LNCaP clone FGC (cell line): ENCODE results near the gene FBLN1.

ENCODE experiments used
- DNase-seq: peaks from one replicate; pipeline ENCODE4 v3.0.0-alpha.2; 2011; ENCODE audit warnings: low read depth
- H3K4me3 ChIP-seq: 2 replicates; pipeline ENCODE4 v1.5.1; 2011; ENCODE audit warnings: mild to moderate bottlenecking, low read depth, low read length, control low read depth
- CTCF ChIP-seq: IDR thresholded peaks from 2 replicates; pipeline ENCODE4 v1.5.1; 2012; ENCODE audit warnings: mild to moderate bottlenecking; ENCODE audit not compliant: control insufficient read depth, insufficient read depth; ENCODE audit errors: extremely low read depth

The FBLN1 gene

GRCh38 chr22:45483319-45483718 is 19.4 kb upstream of the FBLN1 start:
- H3K4me3 ChIP-seq, result no peak overlapping the region
- DNase-seq, result no peak
- no peak for TF ChIP-seq CTCF

- TF ChIP-seq CTCF, result no peak
- no peak overlapping the region for H3K4me3 ChIP-seq
- no peak for DNase-seq
Measured at GRCh38 chr22:45483918-45484499, 18.7 kb upstream of the FBLN1 start.

GRCh38 chr22:45484742-45485141 is 17.9 kb upstream of the FBLN1 start:
- no peak for DNase-seq
- no peak overlapping the region for H3K4me3 ChIP-seq
- no peak for TF ChIP-seq CTCF

- no peak for TF ChIP-seq CTCF
- H3K4me3 ChIP-seq, result no peak overlapping the region
- DNase-seq, result no peak
Measured at GRCh38 chr22:45485261-45485660, 17.4 kb upstream of the FBLN1 start.

GRCh38 chr22:45488764-45489370 is 13.8 kb upstream of the FBLN1 start:
- no peak for DNase-seq

GRCh38 chr22:45490836-45491235 is 11.8 kb upstream of the FBLN1 start:
- no peak overlapping the region for H3K4me3 ChIP-seq
- TF ChIP-seq CTCF, result no peak
- DNase-seq, result no peak

More at GRCh38 chr22:45488764-45489370, 13.8 kb upstream of the FBLN1 start:
- TF ChIP-seq CTCF, result no peak
- no peak overlapping the region for H3K4me3 ChIP-seq

GRCh38 chr22:45491841-45492240 is 10.8 kb upstream of the FBLN1 start:
- no peak for DNase-seq
- H3K4me3 ChIP-seq, result no peak overlapping the region
- no peak for TF ChIP-seq CTCF
